Epithelial cell of prostate (primary cell): ENCODE measurements around the gene SMAD4.
"Not testable (repeated sequence)": the region's sequence is repeated elsewhere in the genome, so short reads cannot be mapped to it uniquely, and the experiment has no call there.

Experiments used
- DNase-seq: peaks from one replicate; pipeline ENCODE4 v3.0.0-alpha.2; 2011; ENCODE audit warnings: low read depth, low spot score
- H3K27ac ChIP-seq: fragments of 450-650 bp; 2 replicates; pipeline ENCODE4 v1.5.1; 2017; ENCODE audit warnings: mild to moderate bottlenecking

The SMAD4 gene

DNA sequence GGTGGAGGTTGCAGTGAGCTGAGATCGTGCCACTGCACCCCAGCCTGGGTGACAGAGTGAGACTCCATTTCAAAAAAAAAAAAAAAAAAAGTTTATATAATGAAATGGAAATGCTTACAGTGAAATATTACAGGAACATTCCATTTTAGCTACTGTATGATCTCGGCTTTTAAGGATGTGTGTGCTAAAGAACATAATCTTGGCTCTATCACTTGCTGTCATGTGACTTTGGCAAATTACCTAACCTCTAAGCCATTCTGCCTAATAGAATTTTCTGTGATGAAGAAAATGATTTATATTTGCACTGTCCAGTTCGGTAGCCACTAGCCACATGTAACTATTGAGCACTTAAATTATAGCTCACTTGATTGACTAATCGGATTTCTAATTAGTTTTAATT lies 36.3 kb downstream of the SMAD4 start:
- no peak overlapping the region for H3K27ac ChIP-seq
- DNase-seq, result no peak

DNA sequence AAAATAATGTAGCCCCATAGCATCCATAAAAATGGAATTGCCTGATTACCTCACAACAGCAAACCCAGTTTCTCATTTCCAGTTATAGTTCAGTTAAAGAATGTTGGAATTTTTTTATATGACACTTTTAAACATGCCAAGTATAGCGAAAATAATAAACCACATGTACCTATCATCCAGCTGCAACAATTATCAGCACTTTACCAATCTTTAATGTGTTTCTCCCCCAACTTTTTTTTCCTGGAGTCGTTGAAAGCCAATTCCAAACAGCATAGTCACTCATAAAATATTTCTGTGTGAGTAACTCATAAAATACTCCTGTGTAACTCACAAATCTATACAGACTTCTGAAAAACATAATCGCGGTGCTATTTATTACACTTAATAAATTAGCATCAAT lies 38.1 kb downstream of the SMAD4 start:
- peak overlapping the region; percentile 59 for H3K27ac ChIP-seq
- no peak for DNase-seq

GRCh38 chr18:51069885-51070284 lies 39.9 kb downstream of the SMAD4 start:
- H3K27ac ChIP-seq, result peak overlapping the region; percentile 63
- no peak for DNase-seq

DNA sequence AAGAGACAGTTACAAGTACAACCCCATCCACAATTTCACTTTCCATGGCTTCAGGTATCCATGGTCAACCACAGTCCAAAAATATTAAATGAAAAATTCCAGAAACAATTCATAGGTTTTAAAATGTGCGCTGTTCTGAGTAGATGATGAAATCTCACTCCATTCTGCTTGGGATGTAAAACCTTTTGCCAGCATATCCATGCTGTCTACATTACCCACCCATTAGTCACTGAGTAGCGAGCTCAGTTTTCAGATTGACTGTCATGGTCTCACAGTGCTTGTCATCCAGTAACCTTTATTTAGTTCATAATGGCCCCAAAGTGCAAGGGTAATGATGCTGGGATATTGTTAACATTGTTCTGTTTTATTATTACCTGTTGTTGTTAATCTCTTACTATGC lies 40.5 kb downstream of the SMAD4 start:
- peak overlapping the region; percentile 63 for H3K27ac ChIP-seq
- no peak for DNase-seq

DNA sequence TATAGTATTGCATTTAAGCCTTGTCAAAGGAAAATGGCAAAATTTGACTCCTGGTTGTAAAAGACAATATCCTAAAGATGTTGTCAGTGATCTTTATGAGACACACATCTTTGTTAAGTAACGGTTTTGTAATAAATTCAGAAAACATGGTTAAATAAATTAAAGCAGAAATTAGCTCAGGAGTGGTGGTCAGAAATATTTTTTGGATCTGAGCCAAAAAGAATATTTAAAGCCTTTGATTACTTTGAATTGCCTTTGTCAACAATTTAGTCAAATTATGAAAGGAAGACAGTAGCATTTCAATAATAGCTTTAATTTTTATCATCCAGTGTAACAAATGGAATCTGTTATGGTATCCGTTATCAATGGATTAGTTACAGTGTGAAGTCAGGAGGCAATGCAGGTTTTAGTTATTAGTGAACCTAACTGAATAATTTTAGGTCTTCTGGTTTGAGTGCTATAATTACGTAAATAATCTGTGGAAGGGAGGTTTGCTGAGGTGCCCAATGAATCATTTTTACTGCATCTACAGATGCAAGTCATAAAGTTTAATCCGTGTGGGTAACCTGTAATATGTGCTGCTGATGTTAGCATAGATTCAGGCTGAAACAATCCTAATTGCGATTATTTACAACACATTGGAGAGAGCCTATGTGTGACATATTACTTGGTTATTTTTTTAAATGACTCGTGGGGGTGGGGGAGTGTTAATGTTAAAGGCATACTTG lies 42.7 kb downstream of the SMAD4 start:
- no peak for DNase-seq
- no peak overlapping the region for H3K27ac ChIP-seq

GRCh38 chr18:51074605-51075004 lies 44.6 kb downstream of the SMAD4 start:
- no peak overlapping the region for H3K27ac ChIP-seq
- DNase-seq, result no peak

DNA sequence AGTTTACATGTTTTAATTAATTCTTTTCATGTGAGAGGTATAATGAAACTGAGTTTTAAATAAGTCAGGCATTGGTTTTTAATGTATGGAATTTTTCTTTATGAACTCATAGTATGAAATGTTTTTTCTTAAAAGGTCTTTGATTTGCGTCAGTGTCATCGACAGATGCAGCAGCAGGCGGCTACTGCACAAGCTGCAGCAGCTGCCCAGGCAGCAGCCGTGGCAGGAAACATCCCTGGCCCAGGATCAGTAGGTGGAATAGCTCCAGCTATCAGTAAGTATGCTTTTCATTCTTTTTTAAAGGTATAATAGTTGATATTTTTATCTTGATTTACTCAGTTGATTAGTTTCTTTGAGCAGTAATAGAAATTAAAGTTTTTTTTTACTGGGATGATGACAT lies 46.5 kb downstream of the SMAD4 start:
- H3K27ac ChIP-seq, result no peak overlapping the region

GRCh38 chr18:51077217-51077616 lies 47.2 kb downstream of the SMAD4 start:
- no peak overlapping the region for H3K27ac ChIP-seq
- no peak for DNase-seq

More for the DNA sequence above, 46.5 kb downstream of the SMAD4 start:
- no peak for DNase-seq

DNA sequence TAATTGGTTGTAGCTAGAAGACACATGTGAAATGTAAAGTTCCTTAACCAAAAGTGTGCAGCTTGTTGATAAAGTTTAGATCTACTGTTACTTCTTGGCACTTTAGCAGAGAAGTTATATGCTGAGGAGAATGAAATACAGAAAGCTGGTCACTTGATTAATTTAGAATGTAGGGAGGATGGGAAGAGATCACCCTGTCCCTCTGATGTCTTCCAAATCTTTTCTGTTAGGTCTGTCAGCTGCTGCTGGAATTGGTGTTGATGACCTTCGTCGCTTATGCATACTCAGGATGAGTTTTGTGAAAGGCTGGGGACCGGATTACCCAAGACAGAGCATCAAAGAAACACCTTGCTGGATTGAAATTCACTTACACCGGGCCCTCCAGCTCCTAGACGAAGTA lies 48.0 kb downstream of the SMAD4 start:
- H3K27ac ChIP-seq, result no peak overlapping the region
- no peak for DNase-seq

DNA sequence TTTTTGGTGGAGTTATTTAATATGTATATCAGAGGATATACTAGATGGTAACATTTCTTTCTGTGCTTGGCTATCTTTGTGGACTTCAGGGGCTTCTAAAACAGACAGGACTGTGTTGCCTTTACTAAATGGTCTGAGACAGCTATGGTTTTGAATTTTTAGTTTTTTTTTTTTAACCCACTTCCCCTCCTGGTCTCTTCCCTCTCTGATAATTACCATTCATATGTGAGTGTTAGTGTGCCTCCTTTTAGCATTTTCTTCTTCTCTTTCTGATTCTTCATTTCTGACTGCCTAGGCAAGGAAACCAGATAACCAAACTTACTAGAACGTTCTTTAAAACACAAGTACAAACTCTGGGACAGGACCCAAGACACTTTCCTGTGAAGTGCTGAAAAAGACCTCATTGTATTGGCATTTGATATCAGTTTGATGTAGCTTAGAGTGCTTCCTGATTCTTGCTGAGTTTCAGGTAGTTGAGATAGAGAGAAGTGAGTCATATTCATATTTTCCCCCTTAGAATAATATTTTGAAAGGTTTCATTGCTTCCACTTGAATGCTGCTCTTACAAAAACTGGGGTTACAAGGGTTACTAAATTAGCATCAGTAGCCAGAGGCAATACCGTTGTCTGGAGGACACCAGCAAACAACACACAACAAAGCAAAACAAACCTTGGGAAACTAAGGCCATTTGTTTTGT lies 52.7 kb downstream of the SMAD4 start:
- peak overlapping the region; percentile 10 for H3K27ac ChIP-seq
- no peak for DNase-seq

DNA sequence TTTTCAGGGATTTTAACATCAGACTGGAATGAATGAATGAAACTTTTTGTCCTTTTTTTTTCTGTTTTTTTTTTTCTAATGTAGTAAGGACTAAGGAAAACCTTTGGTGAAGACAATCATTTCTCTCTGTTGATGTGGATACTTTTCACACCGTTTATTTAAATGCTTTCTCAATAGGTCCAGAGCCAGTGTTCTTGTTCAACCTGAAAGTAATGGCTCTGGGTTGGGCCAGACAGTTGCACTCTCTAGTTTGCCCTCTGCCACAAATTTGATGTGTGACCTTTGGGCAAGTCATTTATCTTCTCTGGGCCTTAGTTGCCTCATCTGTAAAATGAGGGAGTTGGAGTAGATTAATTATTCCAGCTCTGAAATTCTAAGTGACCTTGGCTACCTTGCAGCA lies 53.4 kb downstream of the SMAD4 start:
- DNase-seq, result no peak
- H3K27ac ChIP-seq, result no peak overlapping the region

GRCh38 chr18:51088410-51088809 lies 58.4 kb downstream of the SMAD4 start:
- no peak for DNase-seq
- no peak overlapping the region for H3K27ac ChIP-seq

DNA sequence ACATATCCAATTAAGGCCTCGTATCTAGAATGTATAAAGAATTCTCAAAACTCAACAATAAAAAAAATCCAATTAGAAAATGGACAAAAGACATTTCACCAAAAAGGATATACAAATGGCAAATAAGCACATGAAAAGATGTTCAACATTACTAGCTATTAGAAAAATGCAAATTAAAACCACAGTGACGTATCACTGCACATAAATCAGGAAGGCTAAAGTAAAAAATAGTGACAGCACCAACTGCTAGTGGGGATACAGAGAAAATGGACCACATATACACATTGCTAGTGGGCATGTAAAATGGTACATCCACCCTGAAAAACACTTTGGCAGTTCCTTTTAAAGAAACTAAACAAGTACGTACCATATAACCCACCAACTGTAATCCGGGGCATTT lies 59.7 kb downstream of the SMAD4 start:
- no peak overlapping the region for H3K27ac ChIP-seq
- no peak for DNase-seq

DNA sequence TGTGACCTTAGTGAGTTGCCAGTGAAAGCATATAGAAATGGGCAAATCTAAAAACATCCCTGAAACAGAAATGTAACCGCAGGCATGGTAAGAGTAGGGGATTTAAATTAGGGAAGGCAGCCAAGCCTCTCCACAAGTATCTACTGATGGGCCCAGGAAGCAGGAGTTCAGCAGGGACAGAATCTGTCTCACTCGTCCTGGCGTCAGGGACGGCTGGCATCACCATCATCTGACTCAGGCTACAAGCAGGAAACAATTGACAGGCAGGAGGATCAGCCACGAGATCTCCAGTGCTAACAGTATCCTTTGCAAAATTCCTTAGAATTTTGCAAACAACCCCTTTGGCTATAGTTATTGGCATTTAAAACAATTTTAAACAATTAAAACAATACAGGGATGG lies 61.3 kb downstream of the SMAD4 start:
- no peak overlapping the region for H3K27ac ChIP-seq
- no peak for DNase-seq

DNA sequence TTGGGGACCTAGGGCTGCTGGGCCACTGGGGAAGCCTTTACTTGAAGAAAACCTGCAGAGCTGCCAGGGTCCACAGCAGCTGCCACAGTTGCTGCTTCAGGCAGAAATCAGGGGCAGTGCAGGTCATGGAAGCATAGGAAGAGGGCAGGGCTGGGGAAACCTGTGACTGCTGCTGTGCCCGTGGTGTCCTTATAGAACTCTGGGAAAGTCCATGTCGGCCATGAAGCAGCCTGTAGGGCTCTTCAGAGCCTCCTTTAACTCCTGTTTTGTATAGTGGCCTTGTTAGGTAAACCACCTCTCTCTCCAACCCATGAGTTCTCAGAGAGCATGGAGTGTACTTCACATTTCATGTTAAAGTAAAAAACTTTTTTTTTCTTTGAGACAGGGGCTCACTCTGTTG lies 62.1 kb downstream of the SMAD4 start:
- no peak overlapping the region for H3K27ac ChIP-seq
- DNase-seq, result no peak

DNA sequence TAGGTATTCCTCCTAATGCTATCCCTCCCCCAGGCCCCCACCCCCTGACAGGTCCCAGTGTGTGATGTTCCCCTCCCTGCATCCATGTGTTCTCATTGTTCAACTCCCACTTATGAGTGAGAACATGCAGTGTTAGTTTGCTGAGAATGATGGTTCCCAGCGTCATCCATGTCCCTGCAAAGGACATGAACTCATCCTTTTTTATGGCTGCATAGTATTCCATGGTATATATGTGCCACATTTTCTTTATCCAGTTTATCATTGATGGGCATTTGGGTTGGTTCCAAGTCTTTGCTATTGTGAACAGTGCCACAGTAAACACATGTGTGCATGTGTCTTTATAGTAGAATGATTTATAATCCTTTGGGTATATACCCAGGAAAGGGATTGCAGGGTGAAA lies 63.0 kb downstream of the SMAD4 start:
- not testable (repeated sequence) for DNase-seq

DNA sequence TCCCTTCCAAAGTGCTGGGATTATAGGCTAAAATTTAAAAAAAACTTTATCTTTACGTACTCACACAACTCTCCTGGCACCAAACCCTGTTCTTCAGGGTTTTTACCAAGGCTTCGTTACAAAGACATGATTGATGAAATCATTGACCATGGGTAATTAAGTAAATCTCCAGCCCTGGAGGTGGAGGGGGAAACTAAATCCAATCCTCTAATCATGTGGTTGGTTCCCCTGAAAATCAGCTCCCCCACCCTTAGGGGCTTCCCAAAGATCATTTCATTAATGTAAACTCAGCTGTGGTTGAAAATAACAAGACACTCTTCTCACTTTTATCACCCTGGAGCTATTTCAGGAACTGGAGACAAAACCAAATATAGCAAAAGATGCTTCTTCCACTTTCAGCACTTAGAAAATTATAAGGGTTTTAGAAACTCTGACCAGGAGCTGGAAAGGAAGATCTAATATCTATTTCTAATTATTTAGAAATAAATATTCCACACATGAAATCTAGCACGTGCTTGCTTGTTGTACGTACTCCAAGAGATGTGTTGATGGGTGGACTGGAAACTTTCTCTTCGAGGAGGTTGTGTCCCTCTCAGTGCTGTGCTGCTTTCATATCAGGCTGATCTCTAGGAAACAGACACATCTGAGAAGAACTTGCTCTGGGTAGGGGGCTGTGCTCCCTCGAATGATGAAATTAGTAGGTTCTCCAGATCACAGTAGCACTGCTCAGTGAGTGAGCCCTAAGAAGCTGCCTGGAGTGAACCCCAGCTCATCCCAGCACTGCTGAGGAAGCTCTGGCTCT lies 67.2 kb downstream of the SMAD4 start:
- no peak overlapping the region for H3K27ac ChIP-seq
- DNase-seq, result no peak

More for the DNA sequence above, 63.0 kb downstream of the SMAD4 start:
- H3K27ac ChIP-seq, result not testable (repeated sequence)

GRCh38 chr18:51098082-51098481 lies 68.1 kb downstream of the SMAD4 start:
- no peak for DNase-seq
- H3K27ac ChIP-seq, result no peak overlapping the region

GRCh38 chr18:51098513-51098912 lies 68.5 kb downstream of the SMAD4 start:
- no peak overlapping the region for H3K27ac ChIP-seq
- DNase-seq, result no peak

DNA sequence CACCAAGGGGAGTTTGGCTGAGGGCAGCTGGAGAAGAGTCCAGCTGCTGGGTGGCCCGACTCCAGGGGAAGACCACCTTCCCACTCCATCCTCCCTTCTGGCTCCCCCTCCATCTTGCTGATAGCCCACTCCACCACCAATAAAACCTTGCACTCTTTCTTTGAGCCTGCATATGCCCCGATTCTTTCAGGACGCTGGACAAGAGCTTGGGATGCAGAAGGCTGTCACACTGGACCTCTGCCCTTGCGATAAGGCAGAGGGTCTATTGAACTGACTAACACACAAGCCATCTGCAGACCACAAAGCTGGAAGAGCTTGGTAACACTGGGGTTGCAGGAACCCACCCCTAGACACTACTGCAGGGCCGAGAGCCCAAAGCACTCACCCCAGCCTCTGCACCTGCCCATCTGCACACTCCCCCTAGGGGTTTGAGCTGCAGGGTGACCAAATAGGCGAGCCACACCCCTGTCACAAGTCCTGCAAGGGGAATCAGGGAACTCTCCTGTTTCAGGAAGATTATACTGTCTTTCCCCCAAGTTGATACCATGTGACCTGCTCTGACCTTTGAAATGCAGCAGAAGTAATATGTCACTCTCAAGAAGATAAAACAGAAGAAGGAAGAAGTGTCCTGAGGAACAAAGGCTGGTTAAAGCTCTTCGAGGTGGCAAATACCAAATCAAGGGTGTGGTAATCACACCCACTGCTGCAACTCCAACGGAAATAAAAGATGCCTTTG lies 70.5 kb downstream of the SMAD4 start:
- H3K27ac ChIP-seq, result no peak overlapping the region
- no peak for DNase-seq
